Hematopoietic multipotent progenitor cell treated with erythropoietin and hydrocortisone succinate and interleukin-3 and kit ligand, for 17 days (in vitro differentiated cells): ENCODE measurements around the gene CSNK1G2.
"Not testable (repeated sequence)": the region's sequence is repeated elsewhere in the genome, so short reads cannot be mapped to it uniquely, and the experiment has no call there.

Experiments
- DNase-seq: peaks from one replicate; pipeline ENCODE4 v3.0.0-alpha.2; 2015; ENCODE audit warnings: low spot score

Gene CSNK1G2

DNA sequence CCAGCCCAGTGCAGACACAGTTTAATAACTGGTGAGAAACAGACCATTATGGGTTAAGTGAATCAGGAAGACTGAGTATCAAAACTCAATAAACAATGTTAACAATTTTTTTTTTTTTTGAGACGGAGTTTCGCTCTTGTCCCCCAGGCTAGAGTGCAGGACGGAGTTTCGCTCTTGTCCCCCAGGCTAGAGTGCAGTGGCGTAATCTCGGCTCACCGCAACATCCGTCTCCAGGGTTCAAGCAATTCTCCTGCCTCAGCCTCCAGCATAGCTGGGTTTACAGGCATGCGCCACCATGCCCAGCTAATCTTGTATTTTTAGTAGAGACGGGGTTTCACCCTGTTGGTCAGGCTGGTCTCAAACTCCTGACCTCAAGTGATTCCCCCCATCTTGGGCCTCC lies 47.5 kb downstream of the CSNK1G2 start:
- not testable (repeated sequence) for DNase-seq

DNA sequence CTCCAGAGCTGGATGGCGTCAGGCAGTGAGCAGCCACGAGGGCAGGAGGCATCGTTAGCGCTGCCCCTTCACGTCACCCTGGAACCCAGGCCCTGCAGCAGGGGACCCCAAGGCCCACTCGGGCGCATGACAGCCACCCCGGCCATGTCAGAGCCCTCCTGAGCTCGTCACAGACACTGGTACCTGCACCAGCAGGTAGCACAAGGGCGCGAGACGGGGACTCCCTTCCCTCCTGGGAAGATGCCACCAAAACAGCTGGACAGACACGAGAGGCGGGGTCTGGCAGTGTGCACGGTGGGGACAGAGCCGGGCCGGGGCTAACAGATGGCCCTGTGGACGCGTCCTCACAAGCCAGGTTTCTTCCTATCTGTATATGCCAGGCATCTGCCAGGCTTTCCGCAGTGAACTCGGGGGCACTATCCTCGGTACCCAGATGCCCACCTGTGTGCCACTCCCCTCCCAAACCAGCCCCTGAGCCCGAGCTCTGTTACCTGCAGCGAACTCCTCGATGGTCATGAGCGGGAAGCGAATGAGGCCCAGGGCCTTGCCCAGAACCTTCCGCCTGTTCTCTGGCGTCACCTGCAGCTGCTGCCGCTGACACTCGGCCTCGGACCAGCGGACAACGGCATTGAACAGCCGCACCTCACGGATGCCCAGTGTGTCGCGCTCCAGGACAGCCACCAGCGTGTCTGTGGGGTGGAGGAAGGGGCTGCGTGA lies 48.7 kb downstream of the CSNK1G2 start:
- no peak for DNase-seq

DNA sequence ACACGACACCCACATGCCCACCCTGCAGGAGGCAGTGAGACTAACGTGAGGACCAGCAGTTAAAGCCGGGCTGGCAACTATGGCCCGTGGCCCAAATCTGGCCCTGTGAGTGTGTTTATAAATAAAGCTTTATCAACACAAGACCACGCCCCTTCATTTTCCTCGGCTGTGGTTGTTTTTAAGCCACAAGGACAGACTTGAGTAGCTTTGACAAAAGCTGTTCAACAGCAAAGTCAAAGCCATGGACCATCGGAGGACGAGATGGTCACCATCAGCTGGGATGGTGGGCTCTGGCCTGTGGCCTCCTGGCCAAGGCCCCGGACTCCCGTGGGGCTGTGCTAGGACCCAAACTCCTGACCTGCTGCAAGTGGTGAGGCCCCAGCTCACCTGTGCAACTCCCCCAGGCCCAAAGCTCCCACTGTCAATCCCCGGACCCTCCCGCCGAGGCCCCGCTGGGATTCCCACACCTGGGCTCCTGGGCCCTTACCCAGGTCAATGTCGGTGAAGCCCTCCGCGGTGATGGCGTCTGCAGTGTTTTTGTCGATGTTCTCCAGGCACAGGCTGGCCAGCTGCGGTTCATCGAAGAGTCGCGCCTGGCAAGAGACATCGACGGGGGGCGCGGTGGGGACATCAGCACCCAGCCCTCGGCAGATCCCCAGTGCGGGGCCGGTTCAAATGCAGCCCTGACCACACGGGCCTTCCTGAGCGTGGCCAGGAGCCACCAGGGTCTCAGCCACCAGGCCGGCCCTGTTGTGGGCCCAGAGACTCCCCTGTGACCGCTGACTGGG lies 49.5 kb downstream of the CSNK1G2 start:
- DNase-seq: no peak

DNA sequence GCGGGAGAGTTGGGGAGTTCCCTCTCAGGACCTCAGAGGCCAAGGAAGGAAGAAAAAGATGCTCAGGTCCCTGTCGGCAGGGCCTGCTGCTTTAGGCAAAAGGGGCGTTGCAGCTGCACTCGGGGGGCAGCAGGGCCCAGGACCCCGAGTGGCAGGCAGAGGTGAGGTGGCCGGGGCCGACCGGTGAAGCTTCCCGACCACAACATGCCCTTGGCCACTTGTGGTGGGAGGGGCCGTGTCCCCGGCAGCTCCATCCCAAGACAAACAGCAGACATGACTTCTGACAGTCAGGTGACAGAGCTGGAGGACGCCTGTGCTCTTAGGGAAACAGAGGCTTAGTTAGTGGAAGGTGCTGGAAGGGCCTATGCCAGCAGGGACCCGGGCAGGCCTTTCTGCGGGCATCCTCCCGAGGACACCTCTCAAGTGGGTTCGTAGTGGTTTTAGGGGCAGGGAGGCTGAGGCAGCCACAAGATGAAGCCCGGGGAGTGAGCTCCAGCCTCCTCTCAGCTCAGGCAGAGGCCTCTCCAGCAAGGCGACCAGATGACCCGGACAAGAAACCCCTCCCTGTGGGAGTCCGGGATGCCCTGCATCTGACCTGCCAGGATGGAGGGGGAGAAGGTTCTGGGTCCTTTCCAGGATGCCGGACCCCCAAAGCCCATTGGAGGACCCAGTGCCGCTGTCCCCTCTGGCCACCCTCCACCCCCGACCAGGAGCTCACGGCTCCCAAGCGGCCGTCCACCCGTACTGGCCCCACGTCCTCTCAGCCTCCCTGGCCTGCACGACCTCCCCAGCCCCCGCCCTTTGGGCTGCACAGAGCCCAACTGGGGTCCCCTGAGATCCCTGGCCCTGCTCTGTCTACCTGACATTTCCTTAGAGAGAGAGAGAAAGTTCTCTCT lies 50.3 kb downstream of the CSNK1G2 start:
- DNase-seq: no peak

DNA sequence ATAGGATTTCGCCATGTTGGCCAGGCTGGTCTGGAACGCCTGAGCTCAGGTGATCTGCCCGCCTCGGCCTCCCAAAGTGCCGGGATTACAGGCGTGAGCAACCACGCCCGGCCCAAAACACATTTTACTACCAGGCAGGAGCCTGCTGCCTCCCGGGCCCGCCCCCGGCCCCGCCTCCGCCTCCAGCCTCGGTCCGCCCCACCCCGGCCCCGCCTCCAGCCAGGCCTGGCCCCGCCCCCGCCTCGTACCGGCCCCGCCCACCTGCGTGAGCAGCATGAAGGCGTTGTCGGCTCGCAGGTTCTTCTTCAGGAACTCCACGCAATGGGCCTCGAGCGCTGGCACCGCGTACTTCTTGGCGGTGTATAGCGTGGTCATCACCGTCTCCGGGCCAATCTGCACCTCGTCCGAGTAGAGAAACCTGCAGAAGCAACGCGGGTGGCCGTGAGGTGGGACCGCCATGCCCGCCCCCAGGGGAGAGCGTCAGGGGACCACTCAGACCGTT lies 51.8 kb downstream of the CSNK1G2 start:
- no peak for DNase-seq

DNA sequence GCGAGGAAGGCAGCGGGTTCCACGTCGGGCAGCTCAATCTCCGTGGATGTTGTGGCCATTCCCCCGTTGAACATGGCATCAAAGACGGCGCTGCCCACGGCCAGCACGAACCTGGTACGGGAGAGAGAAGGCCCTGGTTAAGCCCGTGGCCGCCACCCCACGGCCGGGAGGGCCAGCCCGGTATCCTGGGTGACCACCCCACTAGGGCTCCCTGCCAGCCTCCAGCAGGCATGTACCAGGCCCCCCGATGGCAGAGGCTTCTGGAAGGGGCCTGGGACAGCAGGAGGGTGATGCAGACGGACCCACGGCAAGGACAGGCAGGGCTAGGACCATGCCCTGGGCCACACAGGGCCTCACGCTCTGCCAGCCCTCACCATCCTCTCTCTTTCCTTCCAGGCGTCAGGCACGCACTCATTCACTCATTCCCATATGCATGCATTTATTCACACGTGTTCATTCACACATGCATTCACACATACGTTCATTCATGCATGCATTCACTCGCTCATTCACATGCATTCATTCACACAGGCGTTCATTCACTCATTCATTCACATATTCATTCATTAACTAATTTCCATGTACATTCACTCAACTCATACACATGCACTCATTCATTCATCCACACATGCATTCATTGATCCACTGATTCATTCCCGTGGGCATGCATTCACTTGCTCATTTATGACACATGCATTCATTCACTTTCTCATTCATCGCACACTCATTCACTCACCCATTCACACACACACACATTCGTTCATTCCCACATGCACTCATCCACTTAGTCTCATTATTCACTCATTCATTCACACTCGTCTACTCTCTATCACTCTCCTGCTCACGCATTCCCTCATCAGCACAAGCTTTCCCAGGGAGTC lies 56.6 kb downstream of the CSNK1G2 start:
- no peak for DNase-seq

DNA sequence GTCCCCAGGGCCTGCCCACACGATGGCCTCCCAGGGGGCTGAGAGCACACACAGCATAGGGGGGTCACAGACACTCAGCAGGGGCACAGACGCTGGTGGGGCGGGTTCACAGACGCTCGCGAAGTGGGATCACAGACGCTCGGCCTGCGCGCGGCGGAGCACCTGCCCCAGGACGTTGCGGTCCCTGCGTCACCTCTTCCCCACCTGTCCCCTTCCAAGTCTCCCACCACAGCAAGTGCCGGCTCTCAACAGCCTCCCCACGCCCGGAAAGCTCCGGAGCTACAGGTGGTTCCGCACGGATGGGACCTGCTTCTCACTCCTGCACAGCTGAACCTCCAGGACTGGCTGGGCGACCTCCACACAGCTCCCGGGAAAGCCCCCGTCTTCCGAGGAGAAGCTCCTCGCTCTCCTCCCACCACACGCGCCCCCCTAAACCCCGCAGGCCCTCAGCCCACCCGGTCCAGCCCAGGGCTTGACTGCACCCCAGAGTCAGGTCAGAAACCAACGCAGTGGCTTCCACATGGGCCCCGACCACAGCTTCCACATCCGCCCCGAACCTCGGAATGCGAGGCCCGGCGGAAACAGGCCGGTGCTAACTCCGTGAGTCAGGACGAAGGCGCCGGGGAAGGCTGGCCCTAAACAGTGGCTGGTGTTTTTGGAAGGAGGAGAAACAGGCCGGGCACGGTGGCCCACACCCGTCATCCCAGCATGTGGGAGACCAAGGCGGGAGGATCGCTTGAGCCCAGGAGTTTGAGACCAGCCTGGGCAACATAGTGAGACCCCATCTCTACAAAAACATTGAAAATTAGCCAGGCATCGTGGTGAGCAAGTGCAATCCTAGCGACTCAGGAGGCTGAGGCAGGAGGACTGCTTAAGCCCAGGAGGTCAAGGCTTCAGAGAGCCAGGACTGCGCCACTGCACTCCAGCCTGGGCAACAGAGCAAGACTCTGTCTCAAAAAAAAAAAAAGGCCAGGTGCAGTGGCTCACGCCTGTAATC lies 58.0 kb downstream of the CSNK1G2 start:
- DNase-seq: no peak

DNA sequence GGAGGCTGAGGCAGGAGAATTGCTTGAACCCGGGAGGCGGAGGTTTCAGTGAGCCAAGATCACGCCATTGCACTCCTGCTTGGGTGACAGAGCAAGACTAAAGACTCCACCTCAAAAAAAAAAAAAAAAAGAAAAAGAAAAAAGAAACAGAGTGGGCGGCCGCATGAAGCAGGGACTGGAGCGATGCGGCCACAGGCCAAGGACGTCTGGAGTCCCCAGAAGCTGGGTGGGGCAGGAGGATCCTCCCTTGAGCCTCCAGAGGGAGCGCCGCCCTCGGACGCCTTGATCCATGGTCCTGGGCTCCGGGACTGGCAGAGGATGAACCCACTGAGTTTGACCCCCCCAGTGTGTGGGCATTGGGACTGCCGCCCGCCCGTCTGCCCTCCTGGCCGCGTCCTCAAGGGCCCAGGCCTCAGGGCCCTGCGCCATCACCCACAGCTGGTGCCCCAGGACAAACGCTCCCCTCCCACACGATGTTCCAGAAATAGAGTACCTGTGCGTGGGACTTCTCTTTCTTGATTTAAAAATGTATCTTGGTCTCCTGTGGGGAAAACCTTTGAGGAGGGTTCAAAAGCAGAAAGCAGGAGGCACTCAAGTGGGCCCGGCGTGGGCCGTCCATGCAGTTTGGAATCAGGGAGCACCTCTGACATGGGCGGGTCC lies 59.0 kb downstream of the CSNK1G2 start:
- no peak for DNase-seq

DNA sequence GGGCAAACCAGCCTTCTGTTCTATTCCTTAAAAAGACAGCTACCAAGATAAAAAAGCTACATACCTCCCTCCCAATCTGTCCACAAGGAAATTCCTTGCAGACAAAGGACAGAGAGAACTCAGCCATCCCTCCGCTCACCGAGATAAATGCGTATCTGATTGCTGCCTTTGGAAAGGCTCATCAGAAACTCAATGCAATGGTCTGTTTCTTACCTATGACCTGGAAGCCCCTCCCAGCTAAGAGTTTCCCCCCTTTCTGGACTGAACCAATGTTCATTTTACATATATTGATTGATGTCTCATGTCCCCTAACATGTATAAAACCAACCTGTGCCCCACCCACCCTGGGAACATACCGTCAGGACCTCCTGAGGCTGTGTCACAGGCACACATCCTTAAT lies 62.9 kb downstream of the CSNK1G2 start:
- no peak for DNase-seq

DNA sequence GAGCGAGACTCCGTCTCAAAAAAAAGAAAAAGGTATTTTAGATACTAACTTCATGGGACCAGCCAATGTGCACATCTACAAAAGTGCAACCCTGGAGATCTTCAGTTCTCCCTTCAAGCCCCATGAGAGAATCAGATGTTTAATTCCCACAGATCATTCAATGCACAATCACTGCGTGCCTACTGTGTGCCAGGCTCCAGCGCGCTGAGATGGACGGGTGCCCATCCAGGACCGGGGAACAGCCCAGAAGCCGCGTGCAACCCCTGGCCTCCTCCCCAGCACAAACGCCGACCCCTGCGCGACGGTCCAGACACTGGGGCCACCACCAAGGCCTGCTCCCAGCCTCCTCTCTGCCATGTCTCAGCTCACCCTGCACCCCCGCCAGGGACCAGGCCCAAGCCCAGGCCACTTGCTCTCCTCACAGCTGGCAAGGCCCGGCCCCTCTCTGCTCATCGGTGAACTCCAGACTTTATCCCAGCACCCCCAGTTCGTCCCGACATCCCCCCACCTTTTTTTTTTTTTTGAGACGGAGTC lies 69.2 kb downstream of the CSNK1G2 start:
- DNase-seq: no peak

DNA sequence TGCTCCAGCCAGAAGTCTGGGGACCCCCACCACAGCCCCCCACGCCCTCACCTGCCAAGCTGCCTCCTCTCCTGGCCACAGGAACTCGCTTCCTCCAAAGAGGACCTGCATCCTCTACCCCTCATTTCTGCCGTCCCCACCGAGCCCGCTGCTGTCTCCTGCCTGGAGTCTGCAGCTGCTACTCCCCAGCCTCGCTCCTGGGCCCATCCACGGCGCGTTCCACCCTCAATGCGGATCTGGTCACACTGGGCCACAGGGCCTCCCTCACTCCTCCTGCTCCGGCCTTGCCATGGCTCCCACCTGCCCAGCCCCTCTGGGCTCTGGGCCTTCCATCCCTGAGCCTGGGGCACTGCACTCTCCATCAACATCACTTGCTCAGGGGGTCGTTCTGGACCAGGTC lies 70.2 kb downstream of the CSNK1G2 start:
- no peak for DNase-seq

DNA sequence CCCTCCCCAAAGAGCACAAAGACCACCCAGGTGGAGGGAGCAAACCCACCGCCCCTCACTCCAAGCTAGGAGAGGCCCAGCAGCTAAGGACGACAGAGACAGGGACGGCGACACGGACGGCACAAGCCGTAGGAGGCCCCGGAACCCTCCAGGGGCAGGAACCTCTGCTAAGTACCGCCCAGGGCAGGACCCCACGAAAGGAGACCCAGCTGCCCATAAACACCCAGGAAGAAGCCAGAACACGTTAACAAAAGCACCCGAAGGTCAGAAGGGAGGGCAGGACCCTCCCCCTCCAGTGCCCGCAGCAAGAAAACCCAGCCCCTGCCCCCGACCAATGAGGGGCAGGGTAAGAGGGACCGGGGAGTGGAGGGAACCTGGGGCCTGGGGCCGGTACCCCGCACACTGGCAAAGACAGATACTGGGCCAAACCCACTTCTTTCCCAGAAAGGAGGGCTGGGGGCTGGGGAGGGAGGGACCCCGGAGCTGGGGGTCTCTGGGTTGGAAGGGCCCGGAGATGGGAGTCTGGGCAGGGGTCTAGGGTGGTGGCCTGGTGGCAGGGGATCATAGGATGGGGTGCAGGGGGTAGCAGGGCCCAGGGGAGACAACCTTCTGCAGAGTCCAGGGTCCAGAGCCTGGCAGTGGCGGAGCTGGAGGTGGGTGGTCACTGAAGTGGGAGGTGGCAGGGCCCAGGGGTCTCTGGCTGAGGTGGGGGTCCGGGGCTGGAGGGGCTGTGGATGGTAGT lies 72.1 kb downstream of the CSNK1G2 start:
- no peak for DNase-seq

DNA sequence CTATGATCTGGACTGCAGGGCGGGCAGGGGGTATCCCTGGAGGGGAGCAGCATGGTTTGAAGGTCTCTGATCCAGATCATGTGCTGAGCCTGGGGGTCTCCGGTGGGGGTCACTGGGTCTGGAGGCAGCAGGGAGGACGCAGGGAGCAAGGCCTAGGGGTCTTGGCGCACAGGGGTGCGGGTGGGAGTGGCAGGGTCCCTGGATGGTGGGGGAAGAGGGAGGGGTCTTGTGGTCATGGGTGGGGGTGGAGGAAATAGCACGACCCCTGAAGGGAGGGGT lies 72.7 kb downstream of the CSNK1G2 start:
- no peak for DNase-seq

DNA sequence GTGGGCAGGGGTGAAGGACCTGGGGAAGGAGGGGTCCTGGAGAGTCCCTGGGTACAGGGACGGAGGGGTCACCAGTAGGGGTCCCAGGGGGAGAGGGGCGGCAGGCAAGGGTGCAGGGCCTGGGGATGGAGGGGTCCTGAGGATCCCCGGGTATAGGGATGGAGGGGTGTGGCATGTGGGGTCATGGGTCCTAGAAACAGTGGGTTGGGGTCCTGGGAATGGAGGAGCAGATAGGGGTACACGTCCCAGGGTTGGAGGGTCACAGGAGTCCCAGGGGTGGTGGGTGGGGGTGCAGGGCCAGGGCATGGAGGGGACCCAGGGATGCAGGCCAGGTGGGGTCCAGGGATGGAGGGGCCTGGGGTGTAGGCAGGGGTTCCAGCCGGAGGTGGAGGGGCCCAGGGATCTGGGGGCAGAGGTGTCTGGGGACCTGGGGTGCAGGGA lies 73.2 kb downstream of the CSNK1G2 start:
- no peak for DNase-seq

DNA sequence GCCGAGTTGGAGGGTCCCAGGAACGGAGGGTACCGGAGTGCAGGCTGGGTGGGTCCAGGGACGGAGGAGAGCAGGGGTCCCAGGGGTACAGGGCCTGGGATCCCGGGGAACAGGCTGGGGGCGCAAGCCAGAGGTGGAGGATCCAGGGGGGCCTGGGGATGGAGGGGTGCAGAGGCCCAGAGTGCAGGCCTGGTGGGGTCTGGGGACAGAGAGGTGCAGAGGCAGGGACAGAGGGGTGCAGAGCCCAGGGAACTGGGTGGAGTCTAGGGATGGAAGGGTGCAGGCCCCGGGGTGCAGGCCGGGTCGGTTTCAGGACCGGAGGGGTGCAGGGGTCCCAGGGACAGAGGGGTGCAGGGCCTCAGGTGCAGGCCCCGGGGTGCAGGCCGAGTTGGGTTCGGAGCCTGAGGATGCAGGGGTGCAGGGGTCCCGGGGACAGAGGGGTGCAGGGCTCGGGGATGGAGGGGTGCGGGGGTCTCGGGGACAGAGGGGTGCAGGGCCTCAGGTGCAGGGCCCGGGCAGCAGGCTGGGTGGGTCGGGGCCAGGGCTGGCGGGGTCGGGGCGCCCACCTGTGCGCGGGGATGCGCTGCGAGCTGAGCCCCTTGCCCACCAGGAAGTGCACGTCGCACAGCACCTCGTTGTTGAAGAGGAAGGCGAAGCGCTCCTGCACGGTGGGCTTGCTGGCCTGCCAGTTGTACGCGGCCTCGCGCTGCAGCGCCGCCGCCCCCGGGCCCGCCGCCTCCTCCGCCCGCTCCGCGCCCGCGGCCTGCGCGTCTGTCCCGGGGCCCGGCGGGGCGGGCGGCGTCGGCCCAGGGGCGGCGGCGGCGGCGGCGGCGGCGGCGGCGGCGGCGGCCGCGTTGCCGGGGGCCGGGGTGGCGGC lies 74.0 kb downstream of the CSNK1G2 start:
- no peak for DNase-seq

DNA sequence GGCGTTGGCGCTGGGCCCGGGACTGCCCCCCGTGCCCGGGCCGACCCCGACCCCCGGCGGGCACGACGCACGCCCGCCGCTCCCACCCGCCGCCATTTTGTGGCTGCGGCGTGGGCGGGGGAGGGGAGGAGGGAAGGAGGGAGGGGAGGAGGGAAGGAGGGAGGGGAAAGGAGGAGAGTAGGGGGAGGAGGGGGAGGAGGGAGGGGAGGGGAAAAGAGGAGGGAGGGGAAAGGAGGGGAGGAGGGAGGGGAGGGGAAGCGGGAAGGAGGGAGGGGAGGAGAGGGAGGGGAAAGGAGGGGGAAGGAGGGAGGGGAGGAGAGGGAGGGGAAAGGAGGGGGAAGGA lies 74.6 kb downstream of the CSNK1G2 start, which contains the start of gene BTBD2:
TSS of gene BTBD2 (minus strand) at position 107 of the 343 bp plus-strand sequence. CDS start at position 96, 11 bp downstream.
- DNase-seq: peak; percentile 46

DNA sequence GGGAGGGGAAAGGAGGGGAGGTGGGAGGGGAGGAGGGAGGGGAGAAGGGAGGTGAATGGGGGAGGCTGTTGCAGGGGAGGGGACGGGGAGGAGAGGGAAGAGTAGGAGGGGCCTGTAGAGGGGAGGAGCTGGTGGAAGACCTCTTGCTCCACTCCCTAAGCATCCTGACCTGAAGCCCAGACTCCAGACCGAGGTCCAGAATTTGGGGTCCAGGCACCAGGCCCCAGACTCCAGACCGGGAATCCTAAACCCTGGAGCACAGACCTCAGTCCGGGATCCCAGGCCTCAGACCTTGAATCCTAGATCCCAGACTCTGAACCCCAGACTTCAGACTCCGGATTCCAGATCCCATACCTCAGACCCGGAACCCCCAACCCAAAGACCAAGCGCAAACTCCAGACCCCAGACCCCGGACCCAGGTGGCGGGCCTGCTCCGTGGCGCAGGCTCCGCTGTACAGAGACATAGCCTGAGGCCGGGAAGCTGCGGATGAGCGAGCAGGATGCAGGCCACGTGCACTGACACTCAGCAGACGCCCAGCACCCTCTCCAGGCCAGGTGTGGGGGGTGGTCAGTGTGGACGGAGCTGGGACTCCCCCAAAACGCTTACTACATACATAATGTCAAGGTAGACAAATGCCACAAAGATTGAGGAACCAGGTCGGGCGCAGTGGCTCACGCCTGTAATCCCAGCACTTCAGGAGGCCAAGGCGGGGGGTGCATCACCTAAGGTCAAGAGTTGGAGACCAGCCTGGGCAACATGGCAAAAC lies 75.3 kb downstream of the CSNK1G2 start:
- DNase-seq: peak; percentile 40
